ENCODE results near the gene B4GALT4.

B4GALT4 gene

DNA sequence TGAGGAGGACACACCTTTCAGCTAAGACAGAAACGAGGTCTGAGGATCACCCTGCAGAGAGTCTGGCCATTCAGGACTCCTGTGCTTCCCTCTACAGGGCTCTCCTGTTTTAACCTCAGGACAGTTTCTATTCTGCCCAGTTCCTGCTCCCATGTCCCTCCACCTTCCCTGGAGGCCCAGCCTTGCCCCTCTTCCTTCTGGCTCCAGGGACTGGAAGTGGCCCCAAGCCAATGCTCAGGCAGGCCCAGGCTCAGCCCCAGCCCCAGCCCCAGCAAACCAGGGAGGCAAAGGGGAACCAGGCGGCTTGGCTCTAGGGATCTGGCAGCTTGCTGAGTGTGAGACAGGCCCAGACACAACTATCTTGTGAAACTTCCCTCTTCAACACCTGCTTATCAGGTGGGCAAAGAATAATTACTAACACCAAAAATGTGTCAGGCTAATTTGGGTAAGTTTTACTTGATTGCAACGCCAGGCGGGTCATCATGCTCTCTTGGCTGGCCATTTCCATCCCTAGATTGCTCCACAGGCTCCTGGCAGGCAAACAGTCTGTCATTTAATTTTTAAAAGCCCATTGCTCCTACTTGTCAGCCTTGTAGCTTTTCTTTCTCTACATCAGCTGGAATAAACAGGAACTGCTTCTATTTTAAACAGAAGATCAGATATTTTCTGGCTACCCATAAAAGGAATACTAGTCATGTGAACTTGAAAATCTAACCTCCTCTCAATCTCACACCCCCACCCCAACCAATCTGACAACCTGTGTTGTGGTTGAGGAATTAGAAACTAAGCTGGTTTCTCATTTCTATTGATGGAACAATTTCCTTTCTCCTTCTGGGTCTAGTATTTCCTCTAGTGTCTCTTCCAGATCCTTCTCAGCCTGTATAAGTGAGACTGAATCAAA, 33.8 kb downstream of the B4GALT4 start:
- Mint-ChIP-seq H3K36me3 (ENCODE audit: insufficient read depth) (peaks cover 31% of the 10 kb centered on the region), H3K27me3 (no peaks in the 10 kb centered on the region), H3K4me3 (no peak overlapping the region), H3K4me1 (ENCODE audit: low read depth in 2 of 2) (peaks cover 5 to 9% of the 10 kb centered on the region in 2 donors), H3K27ac (peak overlapping the region in 1 of 2 donors; percentile 53), H3K9me3 (no peaks in the 10 kb centered on the region)
- no peak for DNase-seq
- no peak for ATAC-seq (replicated peaks)

DNA sequence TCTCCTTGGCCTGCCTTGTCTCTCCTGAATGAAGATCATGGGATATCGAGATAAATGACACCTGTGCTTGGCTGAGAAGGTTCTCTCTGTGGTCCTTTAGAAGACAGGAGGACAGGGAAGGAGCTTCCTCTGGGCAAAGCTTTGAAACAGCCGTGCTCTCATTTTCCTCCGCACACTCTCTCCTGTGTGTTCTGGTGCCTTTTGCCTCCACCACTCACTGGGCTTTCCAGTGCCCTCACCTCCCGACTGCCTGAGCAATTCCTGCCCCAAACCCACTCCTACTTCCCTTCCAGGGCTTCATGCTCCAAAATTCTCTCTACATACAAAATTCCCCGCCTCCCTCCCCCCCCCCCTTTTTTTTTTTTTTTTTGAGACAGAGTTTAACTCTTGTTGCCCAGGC, 35.0 kb downstream of the B4GALT4 start:
- Mint-ChIP-seq H3K4me1 (ENCODE audit: low read depth in 2 of 2) (peaks cover 5 to 9% of the 10 kb centered on the region in 2 donors), H3K36me3 (ENCODE audit: insufficient read depth) (peaks cover 22% of the 10 kb centered on the region), H3K27ac (no peak overlapping the region), H3K9me3 (no peaks in the 10 kb centered on the region), H3K4me3 (no peak overlapping the region), H3K27me3 (no peaks in the 10 kb centered on the region)
- ATAC-seq (replicated peaks) (no peak), DNase-seq (no peak)

DNA sequence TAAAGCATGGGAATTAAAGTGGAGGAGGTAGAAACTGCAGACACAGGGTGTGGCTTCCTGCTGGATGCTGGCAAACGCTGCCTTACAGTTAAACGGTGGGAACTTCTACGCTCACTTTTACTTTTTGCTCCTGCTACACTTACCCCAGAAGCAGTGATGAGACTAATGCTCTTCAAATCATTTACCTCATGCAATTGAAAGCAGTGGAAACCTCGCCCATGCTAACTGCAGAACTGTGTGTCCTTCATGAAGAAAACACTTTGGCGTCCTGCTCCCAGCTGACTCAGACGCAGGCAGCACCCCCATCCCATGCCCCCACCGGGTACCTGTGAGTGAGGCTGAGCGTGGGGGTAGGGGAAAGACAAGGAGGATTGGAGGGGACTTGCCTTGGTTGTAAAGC, 35.5 kb downstream of the B4GALT4 start:
- no peak for DNase-seq
- Mint-ChIP-seq H3K27ac (peak overlapping the region in 1 of 2 donors; percentile 25), H3K4me1 (ENCODE audit: low read depth in 2 of 2) (peaks cover 5 to 9% of the 10 kb centered on the region in 2 donors), H3K36me3 (ENCODE audit: insufficient read depth) (peaks cover 18% of the 10 kb centered on the region), H3K27me3 (no peaks in the 10 kb centered on the region), H3K4me3 (no peak overlapping the region), H3K9me3 (no peaks in the 10 kb centered on the region)
- no peak for ATAC-seq (replicated peaks)

DNA sequence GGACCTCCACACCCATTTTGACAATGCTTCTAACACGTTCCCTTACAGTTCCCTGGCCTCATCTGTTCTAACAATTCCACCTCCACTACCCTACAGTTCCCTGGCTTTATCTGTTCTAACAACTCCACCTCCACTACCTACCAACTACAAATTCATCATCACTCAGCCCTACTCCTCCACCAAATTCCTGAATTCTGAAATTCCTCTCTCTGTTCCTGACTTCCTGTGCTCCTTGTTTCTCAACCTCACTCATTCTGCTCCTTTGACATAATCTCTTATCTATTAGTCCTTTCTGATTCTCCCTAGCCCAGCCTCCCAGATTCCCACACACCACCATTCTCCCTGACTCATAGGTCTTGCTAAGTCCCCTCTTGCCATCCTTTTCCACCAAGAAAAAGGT, 44.8 kb downstream of the B4GALT4 start:
- Mint-ChIP-seq H3K36me3 (ENCODE audit: insufficient read depth) (no peaks in the 10 kb centered on the region), H3K27ac (no peak overlapping the region), H3K4me3 (no peak overlapping the region), H3K9me3 (no peaks in the 10 kb centered on the region), H3K4me1 (ENCODE audit: low read depth in 2 of 2) (no peaks in the 10 kb centered on the region), H3K27me3 (no peaks in the 10 kb centered on the region)
- ATAC-seq (replicated peaks) (no peak), DNase-seq (no peak)

DNA sequence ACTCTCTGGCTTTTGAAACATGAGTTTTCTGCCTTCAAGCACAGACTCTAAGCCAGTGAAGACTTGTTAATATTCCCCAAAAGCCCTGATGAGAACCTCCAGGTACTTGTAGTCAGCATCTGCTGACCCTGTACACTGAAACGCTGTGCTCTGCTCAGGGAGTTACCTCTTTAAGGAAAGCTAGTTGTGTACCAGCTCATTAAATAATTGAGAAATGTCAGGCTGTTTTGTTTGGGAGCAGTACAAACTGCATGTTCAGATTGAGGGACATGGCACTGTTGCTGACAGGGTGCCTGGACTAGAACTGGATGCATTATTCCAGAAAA, 45.6 kb downstream of the B4GALT4 start:
- Mint-ChIP-seq H3K9me3 (no peaks in the 10 kb centered on the region), H3K27me3 (no peaks in the 10 kb centered on the region), H3K4me3 (no peak overlapping the region), H3K27ac (no peak overlapping the region), H3K4me1 (ENCODE audit: low read depth in 2 of 2) (no peaks in the 10 kb centered on the region), H3K36me3 (ENCODE audit: insufficient read depth) (no peaks in the 10 kb centered on the region)
- DNase-seq (no peak), ATAC-seq (replicated peaks) (no peak)

DNA sequence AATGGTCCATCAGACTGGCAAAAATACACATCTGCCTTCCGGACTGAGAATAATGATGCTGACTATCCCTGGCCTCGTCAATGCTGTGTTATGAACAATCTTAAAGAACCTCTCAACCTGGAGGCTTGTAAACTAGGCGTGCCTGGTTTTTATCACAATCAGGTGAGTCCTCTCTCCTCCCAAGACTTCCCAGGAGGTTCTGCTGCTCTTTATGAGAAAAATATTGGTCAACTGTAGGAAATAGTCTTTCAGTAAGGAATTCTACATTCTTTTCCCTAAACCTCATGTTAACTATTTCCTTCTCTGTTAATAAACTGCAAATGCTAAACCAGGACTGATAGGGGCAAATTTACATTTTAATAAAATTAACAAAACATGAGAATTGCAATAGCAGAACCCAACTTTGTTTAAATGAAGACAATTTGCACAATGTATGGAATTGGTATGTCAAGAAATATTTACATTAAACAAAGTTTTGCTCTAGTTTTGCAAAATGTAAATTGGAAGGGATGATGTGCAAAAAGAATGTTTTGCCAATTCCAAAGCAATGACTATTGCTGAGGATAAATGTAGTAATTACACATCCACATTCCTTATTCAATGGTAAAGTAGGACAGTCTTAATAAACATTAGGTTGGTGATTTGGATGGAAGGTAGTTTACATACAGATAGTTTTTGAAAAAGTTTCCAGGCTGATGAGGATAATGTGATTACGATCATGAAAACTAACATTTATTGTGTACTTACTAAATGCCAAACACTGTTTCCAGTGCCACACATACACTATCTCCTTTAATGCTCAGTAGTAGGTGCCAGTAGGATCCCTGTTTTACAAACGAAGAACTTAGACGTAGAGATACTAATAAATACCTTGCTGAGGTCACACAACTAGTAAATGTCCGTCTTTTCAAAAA, 46.2 kb downstream of the B4GALT4 start:
- DNase-seq (no peak), ATAC-seq (replicated peaks) (no peak)
- H3K4me3 Mint-ChIP-seq = no peak overlapping the region
- no peaks in the 10 kb centered on the region for H3K36me3 Mint-ChIP-seq (ENCODE audit: insufficient read depth)
- H3K27ac Mint-ChIP-seq = no peak overlapping the region
- no peaks in the 10 kb centered on the region for H3K9me3 Mint-ChIP-seq
- no peaks in the 10 kb centered on the region for H3K4me1 Mint-ChIP-seq (ENCODE audit: low read depth in 2 of 2)
- H3K27me3 Mint-ChIP-seq = no peaks in the 10 kb centered on the region

DNA sequence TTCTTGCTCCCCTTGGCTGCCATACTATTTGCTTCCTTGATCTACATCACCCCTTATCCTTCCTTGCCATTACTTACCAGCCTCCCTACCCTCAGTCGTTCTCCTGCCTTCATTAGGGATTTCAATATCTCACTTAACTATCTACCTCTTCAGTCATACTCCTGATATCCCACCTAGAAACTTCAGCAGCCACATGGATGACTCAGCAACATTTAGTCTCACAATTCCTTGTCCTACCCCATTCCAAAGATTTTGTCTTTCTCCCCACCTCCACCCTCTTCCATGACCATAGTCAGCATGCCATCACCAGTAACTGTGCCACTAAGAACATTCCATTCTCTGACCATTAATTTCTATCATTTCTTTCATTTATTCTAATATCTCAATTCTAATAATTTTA, 48.9 kb downstream of the B4GALT4 start:
- Mint-ChIP-seq H3K27ac (no peak overlapping the region), H3K4me3 (no peak overlapping the region), H3K36me3 (ENCODE audit: insufficient read depth) (no peaks in the 10 kb centered on the region), H3K4me1 (ENCODE audit: low read depth in 2 of 2) (no peaks in the 10 kb centered on the region), H3K27me3 (no peaks in the 10 kb centered on the region), H3K9me3 (no peaks in the 10 kb centered on the region)
- no peak for DNase-seq
- ATAC-seq (replicated peaks) = no peak

DNA sequence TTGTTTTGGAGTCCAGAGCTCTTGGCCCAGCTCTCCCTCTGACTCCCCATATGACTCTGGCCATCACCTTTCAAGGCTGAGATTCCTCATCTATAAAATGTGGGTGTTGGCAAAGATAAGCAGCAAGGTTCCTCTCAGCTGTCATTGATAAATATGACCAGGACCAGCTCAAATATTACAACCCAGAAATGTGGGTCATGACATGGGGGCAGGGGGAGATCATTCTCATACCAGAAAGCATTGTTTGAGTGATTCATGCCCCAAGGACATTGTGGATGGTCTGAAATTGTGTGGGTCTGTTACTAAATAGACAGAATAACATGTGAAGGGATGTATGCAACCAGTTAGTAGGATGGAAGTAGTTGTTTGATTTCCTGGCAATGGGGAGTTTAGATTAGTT, 53.4 kb downstream of the B4GALT4 start:
- Mint-ChIP-seq H3K36me3 (ENCODE audit: insufficient read depth) (no peaks in the 10 kb centered on the region), H3K9me3 (no peaks in the 10 kb centered on the region), H3K4me3 (no peak overlapping the region), H3K27me3 (no peaks in the 10 kb centered on the region), H3K4me1 (ENCODE audit: low read depth in 2 of 2) (no peaks in the 10 kb centered on the region), H3K27ac (no peak overlapping the region)
- DNase-seq = no peak
- ATAC-seq (replicated peaks) = no peak

DNA sequence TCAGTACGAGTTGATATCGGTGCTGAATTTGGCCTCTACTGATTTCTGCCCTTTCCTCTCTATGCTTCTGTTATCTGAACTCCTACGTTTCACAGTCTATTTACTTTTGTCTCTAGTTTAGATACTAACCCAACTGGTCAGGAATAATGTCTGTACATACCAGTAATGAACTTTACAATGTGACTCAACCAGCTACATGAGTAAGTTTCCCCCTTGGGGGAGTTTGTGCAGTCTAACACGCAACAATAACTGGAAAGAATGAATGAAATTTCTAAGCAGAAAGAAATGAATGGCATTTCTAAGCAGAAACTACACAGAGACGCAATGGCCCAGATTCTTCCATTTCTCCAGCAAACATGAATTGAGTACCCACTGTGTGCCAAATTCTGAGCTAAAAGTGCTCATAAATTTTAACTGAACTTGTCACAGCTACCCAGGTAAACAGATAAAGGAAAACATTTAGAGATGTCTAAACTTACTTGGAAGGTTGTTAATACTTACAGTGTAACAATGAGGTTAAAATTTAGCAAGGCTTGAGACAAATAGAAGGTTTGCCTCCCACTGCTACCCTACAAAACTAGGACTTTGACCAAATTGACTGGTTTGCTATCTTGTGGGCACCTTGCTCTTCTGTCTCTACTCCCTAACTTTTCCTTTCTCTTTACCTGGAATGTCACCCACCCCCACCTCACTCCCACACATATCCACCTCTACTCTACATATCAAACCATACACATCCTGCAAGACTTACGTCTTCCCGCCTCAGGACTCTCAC, 55.7 kb downstream of the B4GALT4 start:
- H3K4me3 Mint-ChIP-seq = no peak overlapping the region
- no peaks in the 10 kb centered on the region for H3K36me3 Mint-ChIP-seq (ENCODE audit: insufficient read depth)

DNA sequence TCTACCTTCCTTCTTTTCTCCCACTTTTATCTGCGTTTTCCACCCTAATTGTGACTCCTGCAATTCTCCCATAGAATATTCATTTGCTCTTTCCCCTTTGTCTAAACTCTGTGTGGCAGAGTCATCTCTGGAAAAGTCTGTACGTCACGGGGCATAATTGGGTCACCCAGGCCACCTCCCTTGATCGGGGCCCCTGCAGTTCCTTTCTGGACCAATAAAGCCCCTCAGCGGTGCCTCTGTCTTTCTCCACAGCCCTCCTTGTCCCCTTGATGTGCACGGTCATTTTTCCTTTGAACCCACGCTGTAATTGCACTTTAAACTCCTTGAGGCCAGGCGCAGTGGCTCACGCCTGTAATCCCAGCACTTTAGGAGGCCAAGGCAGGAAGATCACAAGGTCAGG, 56.6 kb downstream of the B4GALT4 start:
- no peak overlapping the region for H3K4me3 Mint-ChIP-seq
- H3K9me3 Mint-ChIP-seq = no peaks in the 10 kb centered on the region
- no peaks in the 10 kb centered on the region for H3K4me1 Mint-ChIP-seq (ENCODE audit: low read depth in 2 of 2)
- no peak overlapping the region for H3K27ac Mint-ChIP-seq
- H3K27me3 Mint-ChIP-seq = peaks cover 0 to 8% of the 10 kb centered on the region in 2 donors
- DNase-seq (no peak), ATAC-seq (replicated peaks) (no peak)
- no peaks in the 10 kb centered on the region for H3K36me3 Mint-ChIP-seq (ENCODE audit: insufficient read depth)

More for the DNA sequence above, 55.7 kb downstream of the B4GALT4 start:
- H3K27ac Mint-ChIP-seq = no peak overlapping the region
- H3K27me3 Mint-ChIP-seq = peaks cover 0 to 6% of the 10 kb centered on the region in 2 donors
- no peaks in the 10 kb centered on the region for H3K4me1 Mint-ChIP-seq (ENCODE audit: low read depth in 2 of 2)
- no peaks in the 10 kb centered on the region for H3K9me3 Mint-ChIP-seq
- ATAC-seq (replicated peaks) = no peak
- DNase-seq = no peak

DNA sequence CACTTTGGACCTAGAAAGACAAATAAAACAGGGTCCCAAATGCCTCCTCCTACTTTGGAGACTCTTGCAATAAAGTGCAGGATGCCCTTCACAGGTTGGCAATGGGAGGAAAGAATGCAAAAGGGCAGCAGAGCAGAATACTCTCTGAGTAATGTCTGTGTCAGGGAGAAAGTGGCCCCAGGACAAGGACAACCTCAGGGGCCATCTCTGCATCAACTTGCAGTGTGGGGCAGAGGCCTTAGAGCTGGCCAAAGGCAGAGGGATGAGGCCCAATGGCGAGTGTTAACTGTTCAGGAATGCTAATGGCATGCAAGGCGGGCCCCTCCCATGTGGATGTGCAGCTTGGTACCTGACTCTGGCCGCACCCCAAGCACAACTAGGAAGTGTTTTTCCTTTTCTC, 58.9 kb downstream of the B4GALT4 start:
- no peak for ATAC-seq (replicated peaks)
- no peak for DNase-seq
- no peaks in the 10 kb centered on the region for H3K4me1 Mint-ChIP-seq (ENCODE audit: low read depth in 2 of 2)
- no peak overlapping the region for H3K4me3 Mint-ChIP-seq
- no peaks in the 10 kb centered on the region for H3K9me3 Mint-ChIP-seq
- no peak overlapping the region for H3K27ac Mint-ChIP-seq
- no peaks in the 10 kb centered on the region for H3K36me3 Mint-ChIP-seq (ENCODE audit: insufficient read depth)
- H3K27me3 Mint-ChIP-seq = peaks cover 2 to 26% of the 10 kb centered on the region in 2 donors

DNA sequence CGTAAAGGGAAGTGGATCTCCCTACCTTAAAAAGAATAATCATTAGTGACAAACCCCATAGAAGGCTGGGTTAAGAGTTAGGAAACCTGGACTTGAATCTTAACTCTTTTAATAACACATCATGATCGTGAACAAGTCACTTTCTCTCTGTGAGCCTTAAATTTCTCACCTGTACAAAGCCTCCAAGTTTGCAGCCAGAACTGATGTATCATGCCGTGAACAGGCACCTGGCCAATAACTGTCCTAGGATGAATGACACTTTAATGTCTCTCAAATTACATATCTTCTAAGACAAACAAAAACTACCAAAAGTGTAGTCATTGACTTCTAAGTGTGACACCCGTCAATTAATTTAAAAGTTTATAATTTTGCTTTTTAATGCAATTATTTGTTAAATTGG, 63.4 kb downstream of the B4GALT4 start:
- no peak for ATAC-seq (replicated peaks)
- H3K27me3 Mint-ChIP-seq = peaks cover 9 to 45% of the 10 kb centered on the region in 2 donors
- H3K4me1 Mint-ChIP-seq (ENCODE audit: low read depth in 2 of 2) = no peaks in the 10 kb centered on the region
- DNase-seq = no peak
- no peaks in the 10 kb centered on the region for H3K36me3 Mint-ChIP-seq (ENCODE audit: insufficient read depth)
- H3K27ac Mint-ChIP-seq = no peak overlapping the region
- no peaks in the 10 kb centered on the region for H3K9me3 Mint-ChIP-seq
- H3K4me3 Mint-ChIP-seq = no peak overlapping the region

DNA sequence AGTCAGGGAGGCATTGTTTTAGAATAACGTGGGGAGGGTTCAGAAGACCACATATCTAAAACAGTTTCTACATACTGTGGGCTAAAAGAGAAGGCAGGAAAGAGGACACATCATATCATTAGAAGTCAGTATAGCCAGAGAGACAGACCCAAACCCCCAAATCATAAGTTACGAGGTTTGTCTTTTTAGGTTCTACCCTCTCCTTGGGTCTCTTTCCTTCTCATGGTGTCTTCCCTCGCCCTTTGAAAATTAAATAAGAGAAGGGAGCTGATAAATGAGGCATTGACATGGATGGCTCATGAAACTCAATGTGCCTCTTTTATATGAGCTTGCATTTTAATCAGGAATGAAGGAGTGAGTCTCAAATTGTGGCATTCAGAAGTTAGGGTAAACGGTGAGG, 63.9 kb downstream of the B4GALT4 start:
- no peaks in the 10 kb centered on the region for H3K4me1 Mint-ChIP-seq (ENCODE audit: low read depth in 2 of 2)
- no peak for DNase-seq
- H3K9me3 Mint-ChIP-seq = no peaks in the 10 kb centered on the region
- ATAC-seq (replicated peaks) = no peak
- peaks cover 9 to 45% of the 10 kb centered on the region in 2 donors for H3K27me3 Mint-ChIP-seq
- no peaks in the 10 kb centered on the region for H3K36me3 Mint-ChIP-seq (ENCODE audit: insufficient read depth)
- H3K27ac Mint-ChIP-seq = no peak overlapping the region
- H3K4me3 Mint-ChIP-seq = no peak overlapping the region

Data from effector memory CD8-positive, alpha-beta T cell (primary cell).